NCI-H446 treated with DMSO at 0.1 percent for 48 hours (cell line): ENCODE data around the gene INTS14.
"Not testable (repeated sequence)": the region's sequence is repeated elsewhere in the genome, so short reads cannot be mapped to it uniquely, and the experiment has no call there.

Experiments used
- DNase-seq: peaks from one replicate; lab custom pipeline; 2025; lab: John Stamatoyannopoulos, UW

INTS14 gene

DNA sequence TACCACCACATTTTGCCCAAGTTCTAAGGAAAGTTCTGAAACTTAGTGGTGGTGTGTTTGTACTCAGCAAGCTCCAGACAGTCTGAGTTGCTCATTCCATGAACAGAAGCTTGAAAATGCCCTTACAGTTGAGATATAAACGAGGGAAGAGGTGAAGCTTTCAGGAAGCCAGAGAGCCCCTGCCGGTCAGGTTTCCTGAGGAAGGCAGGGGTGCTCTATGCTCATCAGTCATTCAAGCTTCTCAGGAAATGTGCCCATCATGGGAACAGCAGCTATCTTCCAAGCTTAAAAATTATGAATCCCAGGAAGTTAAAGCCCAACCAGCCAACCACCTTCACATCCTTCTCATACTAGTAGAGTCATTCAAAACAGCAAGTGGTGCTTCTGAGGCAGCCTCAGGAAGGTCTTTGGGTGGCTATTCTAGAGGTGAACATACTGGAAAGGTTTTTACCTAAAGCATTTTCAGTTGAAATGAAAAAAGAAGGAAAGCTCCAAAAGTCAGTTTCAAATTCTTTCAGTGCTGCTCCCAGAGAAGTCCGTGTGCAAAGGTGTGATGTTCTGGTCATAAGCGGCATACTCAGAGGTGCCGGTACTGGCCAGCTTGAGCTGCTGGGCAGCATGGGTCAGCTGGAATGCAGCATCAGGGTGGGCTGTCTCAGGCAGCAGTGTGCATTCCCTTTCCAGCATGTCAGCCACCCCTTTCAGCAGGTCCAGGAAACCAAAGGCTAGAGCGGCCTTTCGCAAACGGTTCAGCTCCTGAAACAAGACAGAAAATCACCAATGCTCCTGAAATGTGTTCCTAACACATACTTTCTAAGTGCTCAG lies 31.8 kb downstream of the INTS14 start:
- no peak for DNase-seq

DNA sequence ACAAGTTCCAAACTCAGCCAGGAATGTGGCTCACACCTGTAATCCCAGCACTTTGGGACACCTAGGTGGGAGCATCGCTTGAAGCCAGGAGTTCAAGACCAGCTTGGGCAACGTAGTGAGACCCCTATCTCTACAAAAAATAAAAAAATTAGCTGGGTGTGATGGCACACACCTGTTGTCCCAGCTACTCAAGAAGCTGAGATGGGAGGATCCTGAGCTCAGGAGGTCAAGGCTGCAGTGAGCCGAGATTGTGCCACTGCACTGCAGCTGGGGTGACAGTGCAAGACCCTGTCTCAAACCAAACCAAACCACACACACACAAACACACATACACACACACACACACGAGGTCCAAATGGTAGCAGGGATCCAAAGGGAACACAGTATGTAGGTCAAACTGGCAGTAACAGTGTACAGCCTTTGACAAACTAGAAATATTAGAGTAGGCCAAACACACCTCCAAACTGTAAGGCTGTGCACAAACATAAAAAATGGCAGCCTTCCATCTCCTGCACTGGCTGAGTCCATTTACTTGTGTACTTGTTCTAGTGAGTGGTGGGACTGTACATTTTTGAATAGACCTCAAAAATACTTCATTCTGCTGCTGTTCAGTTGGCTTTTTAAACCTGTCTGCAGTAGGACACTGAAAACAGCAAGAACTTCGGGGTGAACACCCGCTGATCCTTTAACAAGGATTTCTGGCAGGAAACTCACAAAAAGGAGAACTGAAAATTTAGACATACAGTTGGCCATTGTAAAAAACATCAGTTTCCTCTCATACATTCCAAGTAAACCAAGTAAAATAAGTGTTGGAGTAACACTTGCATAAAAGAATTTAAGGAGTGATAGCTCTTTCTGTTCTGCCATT lies 33.6 kb downstream of the INTS14 start:
- DNase-seq, result no peak

DNA sequence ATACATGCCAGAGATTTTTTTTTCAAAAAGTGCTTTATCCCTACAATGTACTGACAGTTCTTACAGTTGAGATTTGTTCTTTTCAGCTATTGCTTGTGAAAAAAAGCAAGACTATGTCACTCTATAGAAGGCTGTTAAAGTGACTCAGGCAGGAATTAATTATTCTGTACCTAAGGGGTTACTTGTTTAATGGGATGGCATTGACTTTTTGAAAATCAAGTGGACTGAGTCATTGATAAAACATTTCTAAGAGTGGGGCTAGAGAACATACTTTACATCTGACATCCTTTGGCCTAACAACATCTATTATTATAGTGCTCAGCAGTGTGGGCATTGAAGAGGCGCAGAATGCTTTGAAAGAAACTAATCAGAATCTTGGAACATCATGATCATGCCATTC lies 34.3 kb downstream of the INTS14 start:
- DNase-seq, result no peak

DNA sequence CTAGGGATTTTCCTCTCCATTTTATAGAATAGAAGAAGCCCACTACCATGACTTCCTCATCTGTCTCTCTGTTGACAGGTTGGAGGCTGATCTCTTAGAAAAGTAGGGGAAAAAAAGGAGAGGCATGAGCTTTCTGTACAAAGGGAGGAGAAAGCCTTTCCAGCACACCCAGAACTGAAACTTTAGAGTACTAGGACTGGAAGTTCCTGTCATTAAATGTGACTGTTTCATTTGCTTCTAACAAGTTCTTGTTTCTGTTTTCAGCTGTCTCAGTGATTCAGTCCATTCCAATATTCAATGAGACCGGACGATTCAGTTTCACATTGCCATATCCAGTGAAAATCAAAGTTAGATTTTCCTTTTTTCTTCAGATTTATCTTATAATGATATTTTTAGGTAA lies 39.0 kb downstream of the INTS14 start:
- no peak for DNase-seq

DNA sequence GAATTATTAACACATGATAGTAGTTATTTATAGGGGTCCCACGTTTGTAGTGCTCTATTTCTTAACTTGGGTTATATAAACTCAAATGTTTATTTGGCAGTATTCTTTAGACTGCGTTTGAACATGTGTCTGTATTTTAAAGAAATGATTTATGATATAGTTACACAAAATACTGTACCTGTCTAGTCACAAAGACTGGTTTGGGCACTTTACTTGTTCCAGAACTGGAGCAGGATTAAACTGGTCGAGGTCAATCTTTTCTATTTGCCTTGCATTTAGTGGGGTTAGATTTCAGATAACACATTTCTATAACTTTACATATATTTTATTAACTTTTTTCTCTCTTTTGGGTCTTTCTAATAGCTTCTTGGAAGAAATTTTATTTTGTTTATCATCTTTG lies 41.2 kb downstream of the INTS14 start:
- no peak for DNase-seq

DNA sequence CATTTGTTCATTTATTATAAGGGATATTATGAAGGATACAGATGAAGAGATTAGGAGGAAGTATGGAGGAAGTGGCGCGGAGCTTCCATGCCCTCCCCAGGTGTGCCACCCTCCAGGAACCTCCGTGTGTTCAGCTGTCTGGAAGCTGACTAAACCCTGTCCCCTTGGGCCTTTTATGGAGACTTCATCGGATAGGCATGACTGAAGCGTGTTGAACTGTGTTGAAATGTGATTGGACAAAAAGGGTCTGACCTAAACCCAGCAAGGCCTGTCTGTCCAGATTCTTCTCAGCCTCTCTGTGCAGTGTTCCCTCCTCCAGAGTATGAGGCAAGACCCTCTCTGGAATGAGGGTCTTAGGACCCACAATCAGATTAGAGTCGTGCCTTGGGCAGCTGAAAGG lies 49.0 kb downstream of the INTS14 start:
- DNase-seq, result no peak

DNA sequence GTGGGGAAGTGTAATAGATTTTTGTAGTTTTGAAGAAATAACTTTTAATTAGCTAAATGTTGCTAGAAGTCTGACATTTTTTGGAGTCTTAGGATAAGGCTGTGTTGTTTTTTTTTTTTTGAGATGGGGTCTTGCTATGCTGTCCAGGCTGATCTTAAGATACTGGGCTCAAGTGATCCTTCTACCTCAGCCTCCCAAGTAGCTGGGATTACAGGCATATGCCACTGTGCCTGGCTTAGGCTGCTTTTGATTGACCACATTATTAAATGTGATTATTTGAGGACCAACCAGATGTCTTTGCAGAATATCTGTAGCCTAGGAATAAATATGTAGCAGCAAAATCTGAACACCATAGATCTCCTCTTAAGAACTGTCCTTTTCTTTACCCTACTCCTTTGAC lies 51.0 kb downstream of the INTS14 start:
- no peak for DNase-seq

DNA sequence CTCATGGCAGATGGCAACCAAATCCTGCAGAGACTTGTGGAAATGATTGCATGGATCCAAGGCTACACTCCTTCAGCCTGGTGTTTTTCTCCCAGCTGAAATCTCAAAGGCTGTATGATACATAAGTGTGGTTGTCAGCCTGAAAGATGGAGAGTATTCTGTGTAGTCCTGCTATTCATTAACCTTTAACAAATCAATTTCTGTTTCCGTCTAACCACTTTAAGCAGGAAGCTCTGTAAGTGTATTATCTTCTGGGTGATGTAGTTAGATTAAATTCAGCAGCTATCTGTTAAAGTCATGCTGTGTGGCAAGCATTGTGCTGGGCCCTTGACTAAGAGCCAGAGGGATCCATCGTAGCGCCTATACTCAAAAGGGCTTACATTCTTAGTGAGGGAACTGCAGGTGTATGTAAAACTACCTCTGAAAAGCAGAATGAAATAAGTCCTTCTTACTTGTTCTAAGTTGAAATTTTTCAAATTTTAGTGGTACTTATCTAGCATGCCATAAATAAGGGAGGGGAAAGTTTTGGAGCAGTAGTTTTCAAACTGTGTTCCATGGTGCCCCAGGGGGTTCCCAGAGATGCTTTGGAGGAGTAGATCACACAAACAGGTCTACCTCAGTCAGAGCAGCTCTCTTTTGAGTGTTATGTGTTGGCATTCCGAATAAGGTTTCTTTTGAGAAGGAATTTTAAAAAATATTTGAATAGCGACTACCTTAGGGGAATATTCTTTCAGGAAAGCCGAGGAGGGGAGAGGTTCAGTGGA lies 51.8 kb downstream of the INTS14 start:
- DNase-seq, result no peak

DNA sequence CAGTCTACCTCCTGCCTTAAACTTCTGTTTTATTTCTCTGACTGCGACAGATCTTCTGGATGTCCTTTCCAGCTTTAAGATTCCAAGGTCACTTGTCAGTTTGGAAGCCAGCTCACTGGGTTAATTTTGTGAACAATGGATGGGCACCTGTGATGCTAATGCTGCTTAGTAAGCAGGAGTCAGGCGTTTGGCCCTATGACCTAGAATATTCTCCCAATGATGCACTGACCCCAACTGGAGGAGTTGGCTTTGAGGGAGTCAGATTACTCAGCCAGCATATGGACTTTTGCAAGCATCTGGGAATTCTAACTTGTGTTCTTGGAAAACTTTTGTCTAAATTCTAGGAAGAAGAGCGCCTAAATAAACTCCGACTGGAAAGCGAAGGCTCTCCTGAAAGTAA lies 52.6 kb downstream of the INTS14 start:
- no peak for DNase-seq

DNA sequence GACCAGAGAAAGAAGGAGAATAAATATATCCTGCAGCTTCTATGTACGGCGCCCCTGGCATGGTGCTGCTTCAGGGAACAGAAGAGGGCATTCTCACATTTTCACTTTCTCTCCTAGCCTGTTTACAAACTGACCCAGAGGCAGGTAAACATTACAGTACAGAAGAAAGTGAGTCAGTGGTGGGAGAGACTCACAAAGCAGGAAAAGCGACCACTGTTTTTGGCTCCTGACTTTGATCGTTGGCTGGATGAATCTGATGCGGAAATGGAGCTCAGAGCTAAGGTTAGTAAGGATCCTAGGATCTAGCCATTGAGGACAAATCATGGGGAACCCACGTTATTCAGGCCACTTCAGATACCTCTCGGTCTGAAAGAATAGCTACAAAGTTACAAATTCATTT lies 54.3 kb downstream of the INTS14 start:
- DNase-seq, result no peak

DNA sequence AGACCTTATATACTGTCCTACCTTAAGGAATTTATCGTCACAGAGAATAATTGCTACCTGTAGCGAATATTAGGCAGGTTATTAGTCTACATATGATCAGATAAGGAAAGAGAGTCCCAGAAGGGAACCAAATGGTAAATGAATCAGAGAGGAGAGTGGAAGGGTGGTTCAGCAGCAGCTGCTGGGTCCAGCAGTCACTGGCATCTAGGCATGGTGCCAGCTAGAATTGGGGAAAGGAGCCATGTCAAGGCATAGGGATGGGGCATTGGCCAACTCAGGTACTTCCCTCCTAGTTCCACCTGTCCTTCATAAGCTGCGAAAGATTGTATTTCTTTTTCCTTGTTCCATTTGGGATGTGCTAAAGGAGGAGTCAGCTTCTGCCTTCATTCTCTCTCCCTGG lies 57.2 kb downstream of the INTS14 start:
- no peak for DNase-seq

DNA sequence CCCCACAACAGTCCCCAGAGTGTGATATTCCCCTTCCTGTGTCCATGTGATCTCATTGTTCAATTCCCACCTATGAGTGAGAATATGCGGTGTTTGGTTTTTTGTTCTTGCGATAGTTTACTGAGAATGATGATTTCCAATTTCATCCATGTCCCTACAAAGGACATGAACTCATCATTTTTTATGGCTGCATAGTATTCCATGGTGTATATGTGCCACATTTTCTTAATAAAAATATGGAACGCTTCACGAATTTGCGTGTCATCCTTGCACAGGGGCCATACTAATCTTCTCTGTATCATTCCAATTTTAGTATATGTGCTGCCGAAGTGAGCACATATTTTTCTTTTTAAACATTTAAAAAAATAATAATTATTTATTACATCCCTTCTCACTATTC lies 58.1 kb downstream of the INTS14 start:
- DNase-seq, result not testable (repeated sequence)

DNA sequence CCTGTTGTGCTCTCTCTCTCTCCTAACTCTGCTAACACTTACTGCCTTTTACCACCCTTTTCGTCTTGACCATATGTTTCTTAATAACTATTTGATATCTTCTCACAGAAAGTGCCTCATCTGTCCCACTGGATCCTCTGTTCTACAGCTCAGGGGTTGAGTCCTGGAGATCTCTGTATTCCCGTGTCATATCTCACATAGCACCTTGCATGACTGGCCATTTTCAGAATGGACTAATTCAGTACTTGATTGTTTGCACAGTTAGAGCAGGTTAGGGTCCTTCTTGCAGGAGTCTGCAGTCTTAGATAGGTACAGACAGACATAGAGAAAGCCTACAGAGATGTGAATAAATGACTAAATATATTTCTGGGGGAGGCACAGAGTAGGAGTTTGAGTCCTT lies 59.7 kb downstream of the INTS14 start:
- no peak for DNase-seq

DNA sequence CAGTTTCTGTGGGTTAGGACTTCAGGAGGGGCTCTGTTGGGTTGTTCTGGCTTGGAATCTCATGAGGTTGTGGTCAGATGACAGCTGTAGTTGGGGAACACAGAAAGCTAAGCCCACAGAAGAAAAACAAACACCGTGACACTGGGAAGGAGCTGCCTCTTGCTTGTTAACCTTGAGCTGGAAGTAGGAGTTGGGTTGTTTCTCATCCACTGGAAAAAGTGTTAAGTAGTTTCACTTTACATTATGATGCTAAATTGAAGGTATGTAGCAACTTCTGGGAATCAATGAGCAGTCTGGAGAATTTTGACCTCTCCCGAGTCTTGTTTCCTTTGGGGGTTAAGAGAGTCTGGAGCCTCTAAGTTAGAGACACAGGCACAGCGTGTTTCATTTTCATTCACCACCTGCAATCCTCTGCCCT lies 60.2 kb downstream of the INTS14 start:
- no peak for DNase-seq

DNA sequence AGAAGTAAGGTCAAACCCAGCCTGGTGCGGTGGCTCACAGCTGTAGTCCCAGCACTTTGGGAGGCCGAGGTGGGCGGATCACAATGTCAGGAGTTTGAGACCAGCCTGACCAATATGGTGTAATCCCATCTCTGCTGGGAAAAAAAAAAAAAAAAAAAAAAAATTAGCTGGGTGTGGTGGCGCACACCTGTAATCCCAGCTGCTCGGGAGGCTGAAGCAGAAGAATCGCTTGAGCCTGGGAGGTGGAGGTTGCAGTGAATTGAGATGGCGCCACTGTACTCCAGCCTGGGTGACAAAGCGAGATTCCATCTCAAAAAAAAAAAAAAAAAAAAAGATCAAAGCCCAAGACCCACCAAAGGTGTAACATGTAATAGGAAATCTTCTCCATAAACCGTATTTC lies 61.6 kb downstream of the INTS14 start:
- not testable (repeated sequence) for DNase-seq

DNA sequence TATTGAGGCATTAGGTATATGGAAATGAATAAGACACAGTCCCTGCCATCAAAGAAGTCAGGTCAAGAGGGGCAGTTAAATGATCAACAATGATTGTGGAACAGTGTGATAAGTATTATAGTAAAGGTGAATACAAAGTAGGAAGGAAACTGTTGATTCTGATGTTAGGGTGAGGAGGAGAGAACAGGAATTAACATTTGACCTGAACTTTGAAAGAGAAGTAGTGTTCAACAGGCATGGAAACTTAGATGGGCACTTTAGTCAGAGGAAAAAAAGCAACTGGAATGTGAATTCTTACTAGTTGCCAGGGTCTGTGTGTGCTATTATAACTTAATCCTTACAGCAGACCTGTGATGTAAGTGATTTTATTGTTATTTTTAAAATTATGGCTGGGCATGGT lies 63.1 kb downstream of the INTS14 start:
- DNase-seq, result no peak

DNA sequence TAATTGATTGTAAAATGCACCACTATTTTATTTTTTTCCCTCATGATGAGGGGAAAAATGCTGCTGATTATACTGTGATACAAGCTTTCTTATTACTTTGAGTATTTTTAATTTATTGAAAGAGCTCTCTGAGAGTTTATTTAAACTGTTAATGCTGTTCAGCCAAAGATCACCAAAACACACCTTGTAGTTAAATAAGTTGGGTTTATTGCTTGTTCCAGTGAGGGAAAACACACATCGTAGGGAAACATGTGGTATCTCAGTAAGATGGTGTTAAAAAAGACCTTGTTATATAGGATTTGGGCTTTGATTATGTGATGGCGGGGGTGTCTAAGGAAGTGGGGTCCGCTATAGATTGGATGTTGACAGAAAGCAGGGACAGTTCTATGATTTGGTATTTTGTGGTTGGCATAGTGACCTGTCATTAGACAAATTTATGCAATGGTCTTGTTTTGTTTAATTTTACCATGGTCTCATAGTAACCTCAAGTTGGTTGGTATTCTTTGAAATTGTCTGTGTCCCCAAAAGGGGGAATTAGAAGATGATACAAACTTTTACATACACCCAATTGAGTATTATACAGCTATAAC lies 69.6 kb downstream of the INTS14 start:
- DNase-seq, result no peak

DNA sequence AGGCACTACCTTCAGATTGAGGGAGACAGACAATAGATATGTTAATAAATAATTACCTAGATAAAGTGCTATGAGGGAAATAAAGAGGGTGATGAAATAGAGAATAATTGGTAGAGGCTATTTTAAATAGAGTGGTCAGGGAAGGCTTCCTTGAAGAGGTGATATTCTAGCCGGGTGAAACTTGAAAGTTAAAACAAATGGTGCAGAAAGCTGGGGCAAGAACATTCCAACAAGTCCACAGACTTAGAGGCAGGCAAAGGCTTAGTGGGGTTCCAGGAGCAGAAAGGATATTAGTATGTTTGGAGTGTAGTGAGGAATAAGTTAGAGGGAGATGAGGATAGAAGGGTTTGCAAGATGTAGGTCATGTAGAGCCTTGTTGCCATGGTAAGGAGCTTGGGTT lies 70.6 kb downstream of the INTS14 start:
- no peak for DNase-seq

DNA sequence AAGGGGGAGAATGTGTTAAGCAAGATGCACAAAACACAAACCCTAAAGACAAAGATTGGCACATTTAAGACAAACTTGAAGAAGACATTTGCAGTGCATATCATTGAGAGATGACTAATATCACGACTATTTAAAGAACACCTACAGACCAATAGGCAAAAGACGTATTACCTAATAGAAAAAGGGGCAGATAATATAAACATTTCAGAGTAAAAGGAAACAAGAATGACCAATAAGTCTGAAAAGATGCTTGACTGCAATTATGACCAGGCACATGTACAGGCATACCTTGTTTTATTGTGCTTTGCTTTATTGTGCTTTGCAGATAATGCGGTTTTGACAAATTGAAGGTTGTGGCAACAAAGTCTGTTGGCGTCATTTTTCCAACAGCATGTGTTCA lies 75.7 kb downstream of the INTS14 start:
- DNase-seq, result no peak

DNA sequence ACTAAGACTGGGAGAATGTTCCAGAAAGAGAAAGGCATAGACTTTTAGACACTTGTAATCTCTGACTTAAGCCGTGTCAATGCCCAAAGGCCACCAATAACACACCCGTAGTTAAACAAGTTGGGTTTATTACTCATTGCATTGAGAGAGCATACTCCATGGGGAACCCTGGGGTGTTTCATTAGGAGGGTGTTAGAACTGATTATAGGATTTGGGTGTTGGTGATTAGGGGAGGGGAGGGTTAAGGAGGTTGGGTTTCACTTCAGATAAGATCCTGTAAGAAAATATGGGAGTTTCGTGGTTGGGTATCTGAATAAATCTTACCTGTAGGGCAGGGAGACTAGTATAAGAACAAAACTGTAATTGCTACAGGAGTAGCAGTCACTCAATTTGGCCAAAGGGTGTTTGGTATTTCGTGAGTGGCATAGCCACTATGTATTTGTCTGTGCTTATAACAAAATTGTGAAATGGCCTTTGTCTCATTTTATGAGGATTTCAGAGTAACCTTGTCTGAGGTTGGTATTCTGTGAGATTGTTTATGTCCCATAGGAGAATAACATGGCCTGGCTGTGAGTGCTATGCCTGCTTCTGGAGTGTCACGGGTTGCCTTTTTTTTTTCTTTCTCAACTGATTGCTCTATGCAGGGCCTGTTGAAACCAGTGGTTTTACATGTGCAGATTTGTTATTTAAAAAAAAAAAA lies 77.7 kb downstream of the INTS14 start:
- DNase-seq, result no peak

DNA sequence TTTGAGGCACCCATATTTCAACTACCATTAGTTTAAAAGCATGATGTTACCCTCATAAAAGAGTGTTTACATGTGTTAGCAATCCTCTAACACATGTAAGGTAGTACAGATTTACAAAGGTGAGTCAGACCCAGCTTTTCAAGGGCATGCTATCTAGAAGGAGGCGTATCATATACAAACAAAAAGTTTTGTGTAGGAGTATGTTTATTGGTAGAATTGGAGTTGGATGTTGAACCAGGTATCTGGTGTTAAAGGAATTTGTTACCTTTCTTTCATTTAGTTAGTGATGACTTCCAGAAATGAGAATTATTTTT lies 78.2 kb downstream of the INTS14 start:
- no peak for DNase-seq
